NCI-H146 treated with DMSO at 0.1 percent for 48 hours (cell line): ENCODE measurements around the gene PC.

Experiments used
- DNase-seq: peaks from one replicate; lab custom pipeline; 2025; ENCODE audit not compliant: unreplicated experiment; lab: John Stamatoyannopoulos, UW

Gene PC

DNA sequence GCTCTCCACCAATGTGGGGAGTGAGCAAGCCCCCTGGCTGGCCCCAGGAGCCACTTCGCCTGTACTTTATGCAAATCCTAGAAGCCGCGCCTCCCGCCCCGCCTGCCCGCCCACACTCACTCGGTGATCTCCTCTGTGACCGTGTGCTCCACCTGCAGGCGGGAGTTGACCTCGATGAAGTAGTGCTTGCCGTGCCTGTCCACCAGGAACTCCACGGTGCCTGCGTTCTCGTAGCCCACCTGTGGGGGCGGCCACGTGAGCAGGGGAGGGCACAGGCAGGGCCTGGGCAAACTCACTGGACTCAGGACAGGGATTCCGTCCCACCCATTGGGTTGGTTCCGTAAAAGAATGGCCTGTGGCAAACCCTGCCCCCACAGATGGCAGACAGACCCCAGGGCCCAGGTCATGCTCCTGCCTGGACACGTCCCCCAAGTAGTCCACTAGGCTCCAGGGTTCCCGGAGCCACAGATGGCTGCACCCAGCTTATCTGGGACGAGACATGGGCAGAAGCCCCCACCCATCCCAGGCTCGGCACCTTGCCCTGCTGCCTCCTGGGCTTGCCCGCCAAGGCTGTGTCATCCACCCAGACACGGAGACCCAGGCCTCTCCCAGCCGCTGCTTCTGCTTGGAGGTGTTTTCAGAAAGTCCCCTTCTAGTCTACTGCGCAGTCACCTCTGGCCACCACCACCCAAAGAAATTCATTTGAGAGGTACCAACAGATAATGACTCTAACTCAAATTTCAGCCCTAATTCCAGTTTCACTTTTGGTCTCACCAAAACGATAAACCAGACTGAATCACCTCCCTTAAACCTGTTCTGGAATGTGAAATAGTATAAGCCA, 89.2 kb downstream of the PC start:
- DNase-seq: no peak

DNA sequence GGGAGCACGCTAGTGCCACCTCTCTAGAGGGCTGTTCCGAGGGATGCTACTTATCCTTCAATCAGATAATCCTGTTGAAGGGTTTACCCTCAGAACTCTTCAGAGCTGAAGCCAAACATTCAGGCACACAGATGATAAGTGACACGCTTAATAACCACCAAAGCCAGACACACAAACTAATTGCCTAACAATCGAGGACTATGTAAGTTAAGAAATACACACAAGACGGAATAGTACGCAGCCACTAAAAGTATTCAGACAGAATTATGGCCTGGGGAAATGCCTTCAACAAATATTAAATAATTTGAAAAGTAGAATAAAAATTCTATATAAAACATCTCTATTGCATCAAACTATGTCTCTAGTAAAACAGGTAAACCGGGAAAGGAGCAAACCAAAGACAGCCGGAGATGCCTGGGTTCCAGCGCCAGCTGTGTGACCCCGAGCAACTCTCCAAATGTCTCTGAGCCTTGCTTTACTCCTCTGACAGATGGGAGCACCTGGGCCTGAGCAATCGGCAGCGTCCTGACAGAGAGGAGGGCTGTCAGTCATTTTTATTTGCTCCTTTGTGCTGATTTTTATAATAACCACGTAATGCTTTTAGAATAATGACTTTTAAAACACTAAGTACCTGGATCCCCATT, 90.0 kb downstream of the PC start:
- DNase-seq: no peak

DNA sequence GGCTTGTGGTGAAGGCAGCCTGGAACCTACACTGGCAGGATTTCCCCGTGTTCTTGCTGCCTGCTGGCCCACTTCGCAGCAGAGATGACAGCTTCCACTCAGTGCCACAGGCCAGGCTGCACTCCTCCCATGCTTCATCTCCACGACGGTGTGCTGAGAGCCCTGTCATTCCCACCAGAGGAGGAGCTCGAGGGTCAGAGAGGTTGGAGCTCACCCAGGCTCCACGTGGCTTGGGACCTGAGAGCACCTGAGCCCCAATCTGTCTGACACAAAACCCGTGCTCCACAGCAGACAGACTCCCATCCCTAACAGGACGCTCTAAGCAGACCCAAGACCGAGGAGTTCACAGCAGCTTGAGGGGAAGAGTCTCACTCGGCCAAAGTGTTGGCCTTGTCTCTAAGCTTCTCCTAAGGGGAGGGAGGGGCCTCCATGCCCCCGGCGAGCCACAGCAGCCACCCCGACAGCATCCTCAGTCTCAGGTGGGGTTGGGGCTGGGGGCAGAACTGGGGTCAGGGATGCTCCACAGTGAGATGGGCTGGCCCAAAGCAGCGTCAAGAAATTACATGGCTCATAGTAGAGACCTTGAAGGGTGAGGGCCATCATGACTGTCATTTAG, 90.7 kb downstream of the PC start:
- DNase-seq: no peak

DNA sequence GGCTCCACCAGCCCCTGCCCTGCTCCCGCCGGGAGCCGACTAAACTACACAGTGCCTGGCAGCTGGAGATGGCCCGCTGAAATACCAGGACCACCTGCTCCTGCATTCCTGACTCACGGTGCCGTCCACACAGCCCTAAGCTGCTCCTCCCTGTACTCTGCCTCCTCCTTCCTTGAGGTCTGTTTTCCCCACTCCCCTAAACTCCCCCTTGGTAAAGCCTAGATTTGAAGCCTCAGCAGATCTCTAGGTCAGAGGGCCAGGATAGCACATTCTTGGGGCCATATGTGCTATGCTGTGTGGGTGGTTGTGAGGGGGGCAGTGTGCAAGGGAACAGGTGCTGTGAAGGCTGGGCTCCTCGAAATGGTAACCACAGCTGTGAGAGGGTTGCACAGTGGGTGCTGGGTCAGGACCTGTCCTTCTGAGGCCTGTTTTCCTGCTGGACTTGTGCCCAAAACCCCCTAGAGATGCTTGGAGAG, 91.6 kb downstream of the PC start:
- DNase-seq: no peak

DNA sequence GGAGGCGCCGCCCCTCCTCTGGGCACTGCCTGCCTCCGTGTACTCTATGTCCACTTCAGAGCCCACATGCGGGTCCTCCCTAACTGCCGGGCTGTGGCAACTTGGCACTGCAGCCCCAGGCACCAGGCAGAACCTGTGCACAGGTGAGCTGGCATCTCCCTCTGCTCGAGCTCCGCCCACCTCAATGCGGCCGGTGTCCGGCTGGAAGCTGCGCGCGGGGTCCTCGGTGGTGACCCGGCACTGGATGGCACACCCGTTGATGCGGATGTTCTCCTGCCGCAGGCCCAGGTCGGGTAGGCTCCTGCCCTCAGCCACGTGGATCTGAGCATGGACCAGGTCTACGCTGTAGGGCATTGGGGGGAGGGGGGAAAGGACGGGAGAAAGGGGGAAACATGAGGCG, 92.2 kb downstream of the PC start:
- no peak for DNase-seq

DNA sequence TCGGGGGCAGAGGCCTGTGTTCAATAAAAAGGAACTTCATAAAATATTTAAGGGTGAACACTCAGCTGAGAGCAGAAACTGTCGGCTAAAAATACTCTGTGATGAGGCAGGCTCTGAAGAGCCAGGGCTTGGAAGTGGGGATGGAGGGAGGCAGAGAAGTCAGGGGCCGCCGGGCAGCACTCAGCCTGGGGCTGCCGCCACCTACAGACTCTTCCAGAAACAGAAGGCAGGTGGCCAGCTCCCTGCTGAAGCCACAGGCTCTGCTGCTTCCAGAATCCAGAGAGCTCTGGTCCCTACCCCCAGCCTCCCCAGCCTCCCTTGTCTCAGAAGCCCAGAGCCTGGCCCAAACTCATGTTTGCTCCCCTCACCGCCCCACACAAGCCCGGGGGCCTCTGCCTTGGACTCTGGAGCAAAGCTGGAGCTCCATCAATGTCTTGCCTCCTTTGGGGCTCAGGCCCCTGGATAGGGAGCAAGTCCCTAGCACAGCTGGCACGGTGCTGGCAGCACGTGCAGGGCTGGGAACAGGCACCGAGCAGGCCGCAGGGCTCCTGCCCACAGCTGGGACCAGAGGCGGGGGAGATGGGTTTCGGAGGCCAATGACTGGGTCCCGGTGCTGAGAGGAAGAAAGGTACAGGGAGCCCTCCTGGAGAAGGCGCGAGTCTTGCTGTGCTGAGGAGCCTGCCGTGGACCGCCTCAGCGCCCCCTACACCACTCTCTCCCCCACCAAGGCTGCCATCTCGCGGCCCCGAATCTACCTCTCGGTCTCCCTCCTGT, 93.1 kb downstream of the PC start:
- DNase-seq: no peak

DNA sequence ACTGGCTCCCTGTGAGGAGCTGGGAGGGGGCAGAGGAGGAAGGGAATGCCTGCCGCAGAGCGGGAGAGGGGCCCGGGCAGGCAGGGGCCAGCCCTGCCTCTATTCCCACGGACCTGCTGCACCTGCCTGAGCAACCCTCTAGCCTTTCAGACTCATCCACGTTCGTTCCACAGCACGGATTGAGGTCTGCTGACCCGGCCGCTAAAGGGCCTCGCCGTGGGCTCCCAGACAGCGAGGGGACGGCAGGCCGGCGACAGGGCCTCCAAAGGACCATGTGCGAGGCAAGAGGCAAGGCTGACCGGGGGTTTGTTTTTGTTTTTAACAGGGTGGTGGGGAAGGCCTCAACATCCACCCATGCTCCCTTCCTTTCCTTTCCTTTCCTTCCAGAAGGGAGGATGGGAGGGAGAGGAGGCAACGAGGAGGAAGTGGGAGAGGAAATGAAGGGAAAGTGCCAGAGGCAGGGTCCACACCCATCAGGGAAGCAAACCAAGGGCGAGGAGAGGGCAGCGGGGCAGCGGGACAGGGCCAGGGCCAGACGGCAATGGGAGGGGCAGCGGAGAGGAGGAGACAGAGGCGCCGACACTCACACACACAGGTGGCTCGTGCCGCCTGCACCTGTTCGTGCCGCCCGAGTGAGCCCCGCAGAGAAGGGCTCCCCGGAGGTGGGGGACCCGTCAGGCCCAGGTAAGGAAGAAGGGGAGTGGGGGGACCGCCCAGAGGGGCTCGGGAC, 93.8 kb downstream of the PC start:
- no peak for DNase-seq

DNA sequence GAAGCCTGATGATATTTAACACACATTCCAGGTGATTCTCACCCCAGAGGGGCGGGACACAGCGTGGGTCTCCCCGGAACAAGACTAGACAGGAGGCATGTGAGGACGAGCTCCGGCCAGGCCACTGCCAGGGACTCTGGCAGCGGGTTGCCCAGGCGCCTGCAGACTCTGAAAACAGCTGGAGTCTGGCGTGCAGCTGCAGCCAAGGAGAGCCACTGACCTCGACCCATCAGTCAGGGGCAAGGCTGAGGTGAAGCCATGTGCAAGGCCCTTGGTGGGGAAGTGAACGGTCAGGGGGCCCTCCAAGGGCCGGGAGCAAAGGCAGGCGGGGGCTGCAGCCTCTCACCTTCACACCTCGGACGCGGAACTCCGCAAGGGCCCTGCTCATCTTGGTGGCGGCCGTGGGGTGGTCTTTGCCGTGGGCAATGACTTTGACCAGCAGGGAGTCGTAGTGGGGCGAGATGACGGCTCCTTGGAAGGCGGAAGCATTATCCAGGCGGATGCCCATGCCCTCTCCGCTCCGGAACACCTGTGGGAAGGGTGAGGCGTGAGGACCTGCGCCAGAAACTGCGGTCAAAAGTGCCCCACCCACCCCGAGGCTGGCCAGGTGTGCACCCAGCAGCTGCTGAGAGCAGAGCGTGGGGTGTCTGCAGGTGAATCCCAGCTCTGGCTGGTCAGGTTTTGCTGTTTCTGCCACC, 94.6 kb downstream of the PC start:
- no peak for DNase-seq

DNA sequence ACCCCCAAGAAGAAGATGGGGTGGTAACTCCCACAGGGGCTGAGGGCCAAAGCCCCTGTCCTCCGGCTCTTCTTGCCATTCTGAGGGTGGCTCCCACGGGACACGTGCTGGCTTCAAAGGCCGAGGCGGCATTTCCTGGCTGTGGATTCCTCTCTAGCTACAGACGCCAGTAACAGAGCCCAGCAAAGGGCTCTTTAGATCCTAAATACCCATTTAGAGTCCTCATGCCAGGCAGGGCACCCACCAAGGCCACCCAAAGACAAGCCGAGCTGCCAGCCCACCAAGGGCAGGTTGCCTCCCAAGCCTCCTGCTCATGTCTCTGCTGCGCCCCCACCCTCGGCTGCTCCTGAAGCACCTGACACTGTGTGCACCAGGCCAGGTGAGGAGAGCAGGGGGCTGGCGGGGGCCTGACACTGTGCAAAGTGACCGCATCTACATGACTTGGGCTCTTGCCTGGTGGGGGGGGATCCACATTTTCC, 95.6 kb downstream of the PC start:
- no peak for DNase-seq

DNA sequence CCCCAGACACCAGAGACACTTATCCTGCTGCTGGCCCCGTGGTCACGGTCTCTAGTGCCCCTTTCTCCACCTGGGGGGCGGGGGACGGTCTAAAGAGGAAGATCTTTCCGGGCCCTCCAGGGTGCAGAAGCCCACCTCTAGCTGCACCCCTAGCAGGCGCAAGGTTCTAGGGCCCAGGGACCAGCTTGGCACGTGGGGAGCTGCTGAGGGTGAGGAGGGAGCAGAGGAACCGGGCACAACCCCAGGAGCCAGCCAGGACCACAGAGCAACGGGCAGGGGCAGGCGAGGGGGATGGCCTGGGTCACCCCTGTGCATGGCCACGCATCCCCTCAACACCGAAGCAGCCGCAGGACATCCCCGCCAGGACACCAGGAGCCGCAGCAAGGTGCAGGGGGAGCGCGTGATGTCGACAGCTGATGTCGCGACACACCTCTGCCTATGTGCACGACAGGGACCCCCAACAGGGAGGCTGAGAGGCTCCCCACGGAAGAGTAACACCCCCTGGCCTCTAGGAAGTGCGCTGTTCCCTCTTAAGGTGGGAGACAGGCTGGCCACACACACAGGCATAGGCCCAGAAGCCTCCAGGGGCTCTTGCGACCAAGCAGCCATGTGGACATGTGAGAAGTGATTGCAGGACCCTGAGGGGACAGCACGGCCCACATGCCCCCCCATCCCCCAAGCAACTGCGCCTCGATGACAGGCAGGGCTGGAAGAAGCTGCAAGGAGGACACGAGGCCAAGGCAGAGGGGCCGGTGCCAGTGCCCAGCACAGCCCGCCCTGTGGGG, 96.2 kb downstream of the PC start:
- no peak for DNase-seq

DNA sequence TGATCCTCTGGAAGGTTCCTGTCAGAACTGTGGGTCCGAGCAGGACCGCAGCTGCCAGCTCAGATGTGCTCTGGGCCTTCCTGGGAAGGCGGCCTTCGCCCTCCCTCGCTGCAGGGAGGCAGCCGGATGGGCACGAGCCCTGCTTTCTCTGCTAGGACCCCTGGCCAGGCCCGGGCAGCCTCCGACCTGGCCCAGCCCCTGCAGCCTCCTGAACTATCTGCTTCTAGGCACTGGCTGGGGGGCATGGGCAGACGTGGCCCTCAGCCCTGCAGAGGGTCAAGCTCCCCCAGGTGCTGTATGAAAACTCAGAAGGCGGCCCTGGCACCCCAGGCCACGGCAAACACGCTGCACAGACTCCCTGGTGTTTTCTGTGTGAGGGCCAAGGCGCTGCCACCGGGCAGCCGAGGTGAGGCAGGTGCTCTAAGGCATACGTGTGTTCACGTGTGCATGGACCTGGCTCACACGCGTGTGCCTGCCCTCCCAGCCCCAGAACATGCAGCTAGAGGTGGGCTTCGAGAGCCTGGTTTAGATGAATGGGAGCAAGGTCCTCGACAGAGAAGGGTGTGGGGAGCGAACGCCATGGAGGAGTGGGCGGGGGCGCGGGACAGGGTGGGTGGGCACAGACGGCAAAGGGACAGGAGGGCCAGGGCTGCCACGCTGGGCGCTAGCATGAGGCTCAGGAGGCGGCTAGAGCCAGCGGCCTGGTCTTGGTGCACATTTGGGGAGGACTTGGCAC, 97.0 kb downstream of the PC start:
- no peak for DNase-seq

DNA sequence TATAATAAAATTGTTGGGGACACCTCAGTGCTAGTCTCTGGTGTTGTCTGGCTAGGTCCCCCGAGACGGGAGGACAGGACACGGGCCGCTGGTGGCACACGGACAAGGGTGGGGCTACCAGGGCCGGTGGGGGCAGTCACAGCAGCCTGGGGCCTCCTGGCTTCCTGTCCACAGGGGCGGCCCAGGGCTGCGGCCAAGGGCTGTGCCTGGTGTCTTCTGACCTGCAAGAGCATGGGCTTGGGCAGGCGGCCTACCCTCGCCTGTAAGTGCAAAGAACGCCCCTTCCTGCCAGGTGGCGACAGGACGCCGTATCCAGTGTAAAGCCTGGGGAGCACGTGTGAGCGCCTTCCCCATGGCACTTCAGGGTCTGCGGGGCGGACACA, 97.7 kb downstream of the PC start:
- DNase-seq: no peak

DNA sequence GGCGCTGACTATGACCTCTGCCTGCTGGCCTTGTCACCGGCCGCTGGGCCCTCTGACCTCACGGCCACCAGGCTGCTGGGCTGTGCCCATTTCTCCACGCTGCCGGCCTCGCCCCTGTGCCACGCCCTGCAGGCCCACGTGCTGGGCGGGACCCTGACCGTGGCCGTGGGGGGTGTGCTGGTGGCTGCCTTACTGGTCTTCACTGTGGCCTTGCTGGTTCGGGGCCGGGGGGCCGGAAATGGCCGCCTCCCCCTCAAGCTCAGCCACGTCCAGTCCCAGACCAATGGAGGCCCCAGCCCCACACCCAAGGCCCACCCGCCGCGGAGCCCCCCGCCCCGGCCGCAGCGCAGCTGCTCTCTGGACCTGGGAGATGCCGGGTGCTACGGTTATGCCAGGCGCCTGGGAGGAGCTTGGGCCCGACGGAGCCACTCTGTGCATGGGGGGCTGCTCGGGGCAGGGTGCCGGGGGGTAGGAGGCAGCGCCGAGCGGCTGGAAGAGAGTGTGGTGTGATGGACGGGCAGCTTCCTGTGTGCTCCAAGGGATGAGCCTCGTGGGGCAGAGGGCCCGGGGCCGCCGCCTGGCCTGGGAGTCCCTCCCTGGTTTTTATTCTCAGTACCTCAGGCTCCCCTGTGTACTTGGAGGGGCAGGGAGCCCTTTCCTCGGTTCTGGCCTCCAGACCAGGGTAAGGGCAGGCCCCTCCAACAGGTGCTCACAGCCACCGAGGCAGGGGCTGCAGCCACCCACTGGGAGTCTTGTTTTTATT, 98.3 kb downstream of the PC start:
- DNase-seq: no peak

DNA sequence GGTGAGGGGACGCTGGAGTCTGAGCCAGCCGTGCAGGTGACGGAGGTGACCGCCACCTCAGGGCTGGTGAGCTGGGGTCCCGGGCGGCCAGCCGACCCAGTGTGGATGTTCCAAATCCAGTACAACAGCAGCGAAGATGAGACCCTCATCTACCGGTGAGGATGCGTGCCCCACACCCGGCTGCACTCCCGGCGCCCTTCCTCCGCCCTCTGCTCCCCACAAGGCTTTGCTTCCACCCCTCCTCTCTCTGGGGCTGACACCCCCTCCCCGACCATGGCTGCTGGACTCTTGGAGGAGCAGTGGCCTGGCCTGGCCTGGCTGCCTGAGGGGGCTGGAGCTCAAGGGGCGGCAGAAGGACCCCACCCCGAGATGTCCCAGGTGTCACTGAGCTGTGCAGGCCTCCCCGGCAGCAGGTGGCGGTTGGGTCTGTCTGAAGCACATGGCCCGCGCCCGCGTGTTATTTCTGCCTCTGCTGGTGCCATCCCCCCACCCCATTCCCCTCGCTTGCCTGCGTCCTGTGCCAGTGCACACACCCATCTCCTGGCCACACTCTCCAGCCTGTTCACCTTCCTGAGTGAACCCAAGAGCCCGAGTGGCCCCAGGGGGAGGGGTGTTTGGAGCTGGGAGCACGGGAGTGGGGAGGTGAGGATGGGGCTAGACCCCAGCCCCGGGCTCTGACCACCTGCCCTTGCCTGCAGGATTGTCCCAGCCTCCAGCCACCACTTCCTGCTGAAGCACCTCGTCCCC, 99.1 kb downstream of the PC start:
- no peak for DNase-seq

DNA sequence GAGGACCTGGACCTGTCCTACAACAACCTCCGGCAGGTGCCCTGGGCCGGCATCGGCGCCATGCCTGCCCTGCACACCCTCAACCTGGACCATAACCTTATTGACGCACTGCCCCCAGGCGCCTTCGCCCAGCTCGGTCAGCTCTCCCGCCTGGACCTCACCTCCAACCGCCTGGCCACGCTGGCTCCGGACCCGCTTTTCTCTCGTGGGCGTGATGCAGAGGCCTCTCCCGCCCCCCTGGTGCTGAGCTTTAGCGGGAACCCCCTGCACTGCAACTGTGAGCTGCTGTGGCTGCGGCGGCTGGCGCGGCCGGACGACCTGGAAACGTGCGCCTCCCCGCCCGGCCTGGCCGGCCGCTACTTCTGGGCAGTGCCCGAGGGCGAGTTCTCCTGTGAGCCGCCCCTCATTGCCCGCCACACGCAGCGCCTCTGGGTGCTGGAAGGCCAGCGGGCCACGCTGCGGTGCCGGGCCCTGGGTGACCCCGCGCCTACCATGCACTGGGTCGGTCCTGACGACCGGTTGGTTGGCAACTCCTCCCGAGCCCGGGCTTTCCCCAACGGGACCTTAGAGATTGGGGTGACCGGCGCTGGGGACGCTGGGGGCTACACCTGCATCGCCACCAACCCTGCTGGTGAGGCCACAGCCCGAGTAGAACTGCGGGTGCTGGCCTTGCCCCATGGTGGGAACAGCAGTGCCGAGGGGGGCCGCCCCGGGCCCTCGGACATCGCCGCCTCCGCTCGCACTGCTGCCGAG, 99.8 kb downstream of the PC start:
- no peak for DNase-seq

DNA sequence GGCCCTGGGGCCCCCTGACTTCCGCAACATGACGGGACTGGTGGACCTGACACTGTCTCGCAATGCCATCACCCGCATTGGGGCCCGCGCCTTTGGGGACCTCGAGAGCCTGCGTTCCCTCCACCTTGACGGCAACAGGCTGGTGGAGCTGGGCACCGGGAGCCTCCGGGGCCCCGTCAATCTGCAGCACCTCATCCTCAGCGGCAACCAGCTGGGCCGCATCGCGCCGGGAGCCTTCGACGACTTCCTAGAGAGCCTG, 100.3 kb downstream of the PC start:
- no peak for DNase-seq
